ENCODE results near the gene DENND4A.
"Not testable (repeated sequence)": the region's sequence is repeated elsewhere in the genome, so short reads cannot be mapped to it uniquely, and the experiment has no call there.

Gene DENND4A

GRCh38 chr15:65626856-65627255, 165.2 kb downstream of the DENND4A start:
- DNase-seq = no peak

GRCh38 chr15:65623103-65623502, 169.0 kb downstream of the DENND4A start:
- DNase-seq = no peak

GRCh38 chr15:65621638-65622037, 170.5 kb downstream of the DENND4A start, which contains the start of gene SLC24A1:
SLC24A1 (plus strand) TSS chr15:65621938; CDS start chr15:65624081, 2,143 bp downstream.
- DNase-seq = no peak

GRCh38 chr15:65620833-65621232, 171.3 kb downstream of the DENND4A start:
- no peak for DNase-seq

GRCh38 chr15:65619626-65620290, 172.3 kb downstream of the DENND4A start:
- no peak for DNase-seq

GRCh38 chr15:65618560-65619109, 173.5 kb downstream of the DENND4A start:
- DNase-seq = no peak

GRCh38 chr15:65615887-65616286, 176.2 kb downstream of the DENND4A start:
- not testable (repeated sequence) for DNase-seq

GRCh38 chr15:65612949-65613744, 178.9 kb downstream of the DENND4A start:
- no peak for DNase-seq

- DNase-seq = no peak
Measured at GRCh38 chr15:65612616-65612946, 179.5 kb downstream of the DENND4A start.

- DNase-seq = peak; percentile 31
Measured at GRCh38 chr15:65611888-65612615, 180.0 kb downstream of the DENND4A start.

- peak; percentile 99 for DNase-seq
Measured at GRCh38 chr15:65610871-65611718, 181.0 kb downstream of the DENND4A start, which contains the start of gene INTS14. INTS14 (minus strand) TSS chr15:65611131; CDS start chr15:65607380, 3,751 bp downstream.
